Stimulated activated CD4-positive, alpha-beta T cell treated with anti-CD3 and anti-CD28 coated beads, TNF-alpha, amount 100 ng/mL, for 1 hour (primary cell): ENCODE results near the gene ASCL5.
"Not testable (repeated sequence)": the region's sequence is repeated elsewhere in the genome, so short reads cannot be mapped to it uniquely, and the experiment has no call there.

Experiments
- DNase-seq, 3 donors: peaks; one replicate each; pipeline ENCODE4 v3.0.0-alpha.2; 2020; ENCODE audit warnings: low read depth in 3 of 3, low spot score in 1 of 3

ASCL5 gene

DNA sequence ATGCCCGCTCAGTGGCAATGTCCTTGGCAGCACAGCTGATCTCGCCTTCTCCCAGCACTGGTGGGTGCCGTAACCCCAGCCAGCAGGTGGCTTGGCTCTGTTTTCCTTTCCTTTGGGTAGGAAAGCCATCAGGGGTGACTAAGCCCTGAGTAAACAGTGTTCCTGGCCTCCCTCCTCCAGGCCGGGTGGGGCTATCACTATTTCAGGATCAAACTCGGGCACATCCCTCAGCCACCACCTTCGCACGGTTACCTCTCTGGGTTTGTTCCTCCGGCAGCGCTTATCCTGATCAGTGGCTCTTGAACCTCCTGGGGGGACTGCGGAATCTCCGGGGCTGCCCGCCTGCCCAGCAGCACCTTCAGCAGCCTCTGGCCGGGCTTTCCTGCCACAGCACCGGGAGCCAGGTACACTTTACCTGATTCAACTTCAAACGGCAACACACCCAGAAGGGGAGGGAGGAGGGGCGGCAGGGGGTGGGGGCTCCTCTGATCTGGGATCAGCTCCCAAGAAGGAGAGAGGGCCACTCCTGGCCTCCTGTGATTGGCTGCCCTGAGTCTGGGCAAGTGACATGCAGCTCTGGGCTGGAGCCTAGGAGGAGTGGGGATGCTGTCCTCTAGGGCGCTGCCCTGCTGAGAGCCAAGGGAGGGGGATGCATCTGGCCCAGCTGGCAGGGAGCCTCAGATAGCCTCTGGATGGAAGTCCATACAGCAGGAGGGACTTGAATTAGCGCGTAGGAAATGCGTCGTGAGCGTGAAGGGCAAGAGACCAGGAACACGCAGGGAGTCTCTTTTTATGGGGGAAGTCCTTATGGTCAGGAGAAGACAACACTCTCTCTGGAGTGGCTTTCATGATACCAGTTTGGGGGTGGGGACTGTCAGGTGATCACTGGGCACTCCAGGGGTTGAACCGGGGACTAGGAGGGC lies at the start of gene ASCL5:
TSS of gene ASCL5 (minus strand) at position 353 of the 923 bp plus-strand sequence. CDS start 11,812 bp downstream, outside the sequence.
- no peak for DNase-seq

GRCh38 chr1:201175820-201176500 lies 49.0 kb upstream of the ASCL5 start:
- no peak for DNase-seq

DNA sequence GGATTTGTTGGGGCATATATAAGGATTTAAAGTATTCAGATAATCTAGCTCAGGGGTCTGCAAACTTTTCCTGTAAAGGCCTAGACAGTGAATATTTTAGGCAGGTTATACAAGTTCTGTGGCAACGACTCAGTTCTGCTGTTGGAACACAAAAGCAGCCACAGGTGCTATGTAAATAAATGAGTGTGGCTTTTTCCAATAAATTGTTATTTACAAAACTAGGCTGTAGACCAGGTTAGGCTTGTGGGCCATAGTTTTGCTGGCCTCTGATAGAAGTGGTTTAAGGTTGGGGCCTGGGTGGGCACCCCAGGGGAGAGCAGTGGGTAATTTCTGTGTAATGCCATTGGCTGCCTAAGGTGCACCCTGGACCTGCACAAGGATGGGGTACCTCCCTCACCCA lies 46.8 kb upstream of the ASCL5 start:
- DNase-seq, result no peak

DNA sequence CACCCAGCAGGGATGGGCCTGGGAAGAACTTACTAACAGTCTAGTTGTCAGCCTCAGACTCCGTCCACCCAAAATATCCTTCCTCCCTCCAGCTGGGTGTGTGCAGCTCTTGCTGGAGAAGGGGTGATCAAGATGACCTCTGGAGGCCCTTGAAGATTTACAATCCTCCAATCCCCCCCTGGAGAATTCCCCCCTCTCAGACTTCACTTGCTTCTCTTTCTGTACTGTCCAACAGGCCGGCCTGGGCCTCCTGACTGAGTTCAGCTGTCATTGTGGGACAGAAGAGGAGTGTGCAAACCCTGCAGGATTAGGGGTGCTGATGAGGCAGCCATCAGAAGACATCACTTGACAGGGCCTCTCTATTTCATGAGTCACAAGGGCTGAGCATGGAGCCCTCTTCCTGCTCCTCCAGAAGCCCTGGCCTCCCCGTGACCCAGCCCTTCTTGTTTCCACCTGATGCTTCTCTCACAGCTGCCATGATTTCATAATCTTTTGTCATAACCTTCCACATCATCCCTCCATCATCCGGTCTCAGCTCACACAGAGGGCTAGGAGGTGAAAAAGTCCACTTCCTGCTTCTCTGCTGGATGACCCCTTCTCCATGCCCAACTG lies 46.1 kb upstream of the ASCL5 start:
- DNase-seq, result no peak

GRCh38 chr1:201172326-201172725 lies 45.3 kb upstream of the ASCL5 start:
- DNase-seq, result no peak

DNA sequence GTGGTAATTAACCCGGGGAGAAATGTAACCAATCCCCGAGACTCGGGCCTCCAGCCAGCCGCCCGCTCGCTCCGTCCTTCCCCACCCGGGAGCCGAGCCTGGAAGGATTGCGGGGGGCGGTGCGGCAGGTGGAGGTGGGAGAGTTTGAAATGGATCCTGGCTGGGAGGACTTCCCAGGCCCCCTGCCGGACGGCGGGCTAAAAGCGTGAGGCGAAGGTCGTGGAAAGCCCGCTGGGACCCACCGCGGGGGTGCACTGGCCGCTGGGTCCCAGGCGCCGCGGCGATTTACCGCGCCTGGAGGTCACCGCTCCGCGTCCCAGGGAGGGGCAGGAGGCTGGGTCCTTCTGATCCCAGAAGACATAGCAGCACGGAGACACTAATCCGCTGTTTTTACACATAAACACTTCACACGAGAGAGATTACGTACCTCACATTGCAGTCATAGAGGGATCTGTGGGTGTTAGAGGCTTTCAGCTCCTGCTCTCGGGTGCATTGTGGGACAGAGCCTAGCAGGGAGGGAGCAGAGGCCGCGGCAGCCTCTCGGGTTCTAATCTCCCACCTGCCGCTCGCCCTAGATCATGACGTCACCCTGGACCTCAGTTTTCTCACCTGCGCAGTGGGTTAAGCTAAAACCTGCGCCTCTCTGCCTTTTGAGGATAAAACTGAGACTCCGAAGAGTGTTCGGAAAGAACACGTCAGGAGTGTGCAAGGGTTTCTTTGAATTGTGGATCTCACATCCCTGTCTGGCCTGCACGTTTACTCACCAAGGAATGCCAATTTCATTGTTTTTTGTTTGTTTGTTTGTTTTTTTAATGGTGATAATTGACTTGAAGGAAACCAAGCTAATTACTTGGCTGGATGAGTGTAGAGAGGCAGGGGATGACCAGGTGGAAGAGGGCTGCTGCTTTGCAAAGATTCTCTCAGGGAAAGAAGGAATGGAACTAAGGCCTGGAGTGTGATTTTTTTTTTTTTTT lies 44.4 kb upstream of the ASCL5 start:
- peak in 1 of 3 donors; percentile 21 for DNase-seq

DNA sequence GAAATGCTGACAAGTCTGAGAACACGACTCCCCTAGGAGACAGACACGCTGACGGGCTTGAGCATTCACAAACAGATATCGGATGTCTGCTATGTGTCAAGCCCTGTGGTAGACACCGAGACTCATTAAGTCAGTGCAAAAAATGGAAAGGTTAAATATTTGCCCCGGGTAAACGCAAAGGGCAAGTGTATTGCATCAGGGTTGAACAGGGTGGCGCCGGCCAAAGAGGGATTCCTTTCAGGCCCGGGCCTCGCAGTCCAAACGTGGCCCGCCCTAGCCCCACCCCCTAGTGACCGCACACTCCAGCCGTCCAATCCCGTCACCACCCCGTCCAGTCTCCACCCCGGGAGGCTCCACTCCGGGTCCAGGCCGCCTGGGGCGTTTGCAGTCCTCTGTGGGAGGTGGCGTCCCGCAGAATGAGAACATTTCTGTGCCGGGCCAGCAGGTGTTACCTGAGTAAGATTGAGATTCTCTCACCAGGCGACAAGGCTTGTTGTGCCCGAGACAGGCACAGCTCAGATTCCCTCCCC lies 43.6 kb upstream of the ASCL5 start:
- DNase-seq, result peak in 2 of 3 donors; percentile 10 to 46

DNA sequence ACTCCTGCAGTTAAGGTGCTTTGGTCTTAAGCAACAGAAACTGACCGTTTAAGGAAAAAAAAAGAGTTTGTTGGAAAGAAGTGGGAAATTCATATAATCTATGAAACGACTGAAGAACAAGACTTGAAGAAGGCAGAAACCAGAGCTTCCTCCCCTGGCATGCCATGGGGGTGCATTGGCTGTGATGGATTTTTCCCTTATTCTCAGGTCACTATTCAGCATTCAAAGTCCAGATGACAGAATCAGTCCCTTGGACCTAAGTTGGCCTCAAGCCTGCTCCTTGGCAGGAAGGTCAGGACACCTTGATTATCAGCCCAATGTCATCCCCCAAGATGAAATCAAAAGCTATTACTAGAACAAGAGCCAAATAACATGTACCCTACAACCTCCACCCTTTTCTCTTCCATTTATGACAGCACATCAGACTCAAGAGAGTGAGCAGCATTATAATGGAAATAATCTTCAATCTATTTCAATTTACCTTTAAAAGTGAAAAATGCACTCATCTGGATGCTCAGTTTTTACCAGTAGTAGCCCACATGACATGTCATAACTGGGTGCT lies 43.1 kb upstream of the ASCL5 start:
- no peak for DNase-seq

GRCh38 chr1:201169203-201169602 lies 42.2 kb upstream of the ASCL5 start:
- DNase-seq, result no peak

DNA sequence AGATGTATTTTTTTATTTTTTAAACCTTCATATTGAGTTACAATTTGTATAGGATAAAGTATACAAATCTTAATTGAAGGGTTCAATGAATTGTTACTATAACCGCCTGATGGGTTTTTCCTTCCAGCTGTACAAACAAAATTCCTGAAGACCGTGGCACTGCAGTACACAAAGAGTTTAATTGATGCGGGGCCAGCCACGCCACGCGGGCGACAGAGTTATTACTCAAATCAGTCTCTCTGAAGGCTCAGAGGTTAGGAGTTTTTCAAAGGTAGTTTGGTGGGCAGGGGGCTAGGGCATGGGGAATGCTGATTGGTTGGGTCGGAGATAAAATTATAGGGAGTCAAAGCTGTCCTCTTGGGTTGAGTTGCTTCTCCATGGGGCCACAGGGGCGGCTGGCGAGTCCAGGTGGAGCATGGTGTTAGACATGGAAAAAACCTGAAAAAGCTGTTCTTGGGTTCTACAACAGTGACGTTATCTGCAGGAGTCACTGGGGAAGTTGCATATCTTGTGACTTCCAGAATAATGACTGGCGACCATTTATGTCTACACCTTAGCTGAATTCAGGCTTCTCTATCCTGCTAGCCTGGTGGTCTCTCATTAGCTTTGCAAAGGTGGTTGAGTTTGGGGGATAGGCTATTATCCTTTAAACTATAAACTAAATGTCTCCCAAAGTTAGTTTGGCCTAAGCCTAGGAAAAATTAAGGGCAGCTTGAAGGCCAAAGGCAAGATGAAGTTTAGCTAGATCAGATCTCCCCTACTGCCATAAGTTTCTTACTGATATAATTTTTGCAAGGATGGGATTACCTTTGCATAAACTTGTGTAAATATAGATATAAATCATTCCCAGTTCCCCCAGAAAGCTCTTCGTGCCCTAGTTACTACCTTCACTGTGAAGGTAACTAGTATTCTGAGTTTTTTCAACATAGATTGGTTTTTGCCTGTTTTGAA lies 40.3 kb upstream of the ASCL5 start:
- DNase-seq, result no peak

- no peak for DNase-seq
Measured at GRCh38 chr1:201164645-201165044, 37.7 kb upstream of the ASCL5 start.

DNA sequence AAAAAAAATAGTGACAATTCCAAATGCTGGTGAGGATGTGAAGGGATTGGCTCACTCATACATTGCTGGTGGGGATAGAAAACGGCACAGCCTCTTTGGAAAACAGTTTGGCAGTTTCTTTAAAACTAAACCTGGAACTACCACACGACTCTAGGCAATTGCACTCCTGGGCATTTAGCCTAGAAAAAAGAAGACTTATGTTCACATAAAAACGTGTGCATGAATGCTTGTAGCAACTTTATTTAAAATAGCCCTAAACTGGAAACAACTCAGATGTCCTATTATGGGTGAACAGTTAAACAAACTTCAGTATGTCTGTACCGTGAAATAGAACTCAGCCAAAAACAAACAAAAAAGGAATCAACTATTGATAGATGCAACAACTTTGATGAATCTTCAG lies 36.7 kb upstream of the ASCL5 start:
- no peak for DNase-seq

DNA sequence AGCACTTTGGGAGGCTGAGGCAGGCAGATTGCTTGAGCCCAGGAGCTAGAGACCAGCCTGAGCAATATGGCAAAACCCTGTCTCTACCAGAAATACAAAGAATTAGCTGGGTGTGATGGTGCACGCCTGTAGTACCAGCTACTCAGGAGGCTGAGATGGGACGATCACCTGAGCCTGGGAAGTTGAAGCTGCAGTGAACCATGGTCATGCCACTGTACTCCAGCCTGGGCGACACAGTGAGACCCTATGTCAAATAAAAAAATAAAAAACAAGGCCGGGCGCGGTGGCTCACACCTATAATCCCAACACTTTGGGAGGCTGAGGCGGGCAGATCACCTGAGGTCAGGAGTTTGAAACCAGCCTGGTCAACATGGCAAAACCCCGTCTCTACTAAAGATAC lies 36.1 kb upstream of the ASCL5 start:
- DNase-seq, result not testable (repeated sequence)

DNA sequence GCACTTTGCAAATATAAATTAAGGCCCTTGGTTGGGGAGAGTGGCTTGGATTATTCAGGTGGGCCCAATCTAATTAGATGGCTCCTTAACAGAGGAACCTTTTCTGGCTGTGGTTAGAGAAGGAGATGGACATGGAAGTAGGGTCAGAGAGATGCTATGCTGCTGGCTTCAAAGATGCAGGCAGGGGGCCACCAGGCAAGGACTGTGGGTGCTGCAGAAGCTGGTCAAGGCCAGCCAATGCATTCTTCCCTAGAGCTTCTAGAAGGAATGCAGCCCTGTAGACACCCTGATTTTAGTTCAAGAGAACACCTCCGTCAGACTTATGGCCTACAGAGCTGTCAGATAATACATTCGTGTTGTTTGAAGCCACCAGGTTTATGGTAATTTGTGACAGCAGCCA lies 31.0 kb upstream of the ASCL5 start:
- no peak for DNase-seq

DNA sequence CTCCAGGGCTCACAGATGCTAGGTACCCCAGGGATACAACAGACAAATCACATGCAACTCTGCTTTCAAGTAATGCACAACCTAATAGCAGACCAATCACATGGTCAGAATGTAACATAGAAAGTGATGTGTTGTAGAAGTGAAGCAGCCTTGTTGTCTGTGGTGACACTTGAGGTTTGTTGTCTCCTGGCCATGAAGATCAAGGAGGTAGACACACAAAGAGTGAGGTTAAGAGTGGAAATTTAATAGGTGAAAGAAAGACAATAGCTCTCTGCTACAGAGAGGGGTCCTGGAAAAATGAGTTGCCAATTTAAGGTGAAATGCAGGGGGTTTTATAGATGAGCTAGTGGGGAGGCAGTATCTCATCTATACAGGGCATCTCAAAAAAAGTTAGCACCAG lies 29.8 kb upstream of the ASCL5 start:
- DNase-seq, result no peak

DNA sequence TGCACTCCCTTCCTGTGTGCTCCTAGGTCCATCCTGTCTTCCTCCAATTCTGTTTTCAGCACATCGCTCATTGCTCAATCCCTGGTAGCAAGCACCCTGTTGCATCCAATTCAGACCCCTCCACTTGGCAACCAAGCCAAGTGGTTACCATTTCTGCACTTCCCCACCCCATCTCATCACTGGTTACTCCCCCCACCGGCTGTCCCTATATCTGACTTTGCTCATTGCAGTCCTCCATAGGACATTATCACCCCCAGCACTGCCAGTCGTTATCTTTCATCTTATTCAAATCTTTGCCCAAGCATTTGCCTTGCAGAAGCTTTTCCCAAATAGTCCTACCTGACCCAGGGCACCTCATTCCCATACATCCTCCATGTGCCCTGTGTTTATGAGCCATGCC lies 29.4 kb upstream of the ASCL5 start:
- no peak for DNase-seq

DNA sequence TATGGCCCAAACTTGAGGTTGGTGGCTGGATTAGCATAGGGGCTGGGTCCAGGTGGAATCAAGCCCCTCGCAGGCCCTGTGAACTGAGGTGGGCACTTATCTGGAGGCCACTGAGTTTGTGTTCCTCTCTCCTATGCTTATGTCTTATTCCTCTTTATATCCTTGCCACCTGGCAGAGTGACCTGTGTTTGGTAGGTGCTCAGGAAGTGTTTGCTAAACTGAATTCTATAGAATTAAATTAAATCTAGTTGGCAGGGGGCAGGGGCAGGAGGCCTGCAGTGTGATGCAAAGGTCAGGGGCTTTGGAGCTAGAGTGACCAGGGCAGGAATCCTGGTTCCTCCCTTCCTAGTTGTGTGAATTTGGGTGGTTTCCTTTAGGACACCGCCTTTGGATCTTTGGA lies 28.4 kb upstream of the ASCL5 start:
- no peak for DNase-seq

GRCh38 chr1:201154389-201155165 lies 27.6 kb upstream of the ASCL5 start, which contains the start of gene TMEM9:
TSS of gene TMEM9 (minus strand) at chr1:201154474. CDS start at chr1:201153923, 551 bp downstream.
- peak; percentile 96 to 99 (median 97) for DNase-seq
